ENCODE results near the gene TRPM1.
"Not testable (repeated sequence)": the region's sequence is repeated elsewhere in the genome, so short reads cannot be mapped to it uniquely, and the experiment has no call there.

GRCh38 chr15:31088041-31088440, 13.5 kb downstream of the TRPM1 start:
- TF ChIP-seq FOXA1 (IDR thresholded peaks at IDR 0.05); SP1 (IDR thresholded peaks at IDR 0.05); SUZ12 (IDR thresholded peaks at IDR 0.05); FOXK2 (IDR thresholded peaks at IDR 0.05); FOXM1 (IDR thresholded peaks at IDR 0.05; ENCODE audit: borderline replicate concordance); PKNOX1 (IDR thresholded peaks at IDR 0.05); TARDBP (IDR thresholded peaks at IDR 0.05); BHLHE40 (IDR thresholded peaks at IDR 0.05; ENCODE audit: borderline replicate concordance); L3MBTL2 (conservative IDR thresholded peaks at IDR 0.05); CTBP1 (IDR thresholded peaks at IDR 0.05; ENCODE audit: borderline replicate concordance); ELF4 (IDR thresholded peaks at IDR 0.05): not testable (repeated sequence)

All from HEK293T (cell line).